Measurements from ENCODE around the gene SLC25A41. TPM values are rescaled to one million over a fixed set of nuclear protein-coding genes. Genes with fewer than 3 reads are reported as not detected.
"Not testable (repeated sequence)": the region's sequence is repeated elsewhere in the genome, so short reads cannot be mapped to it uniquely, and the experiment has no call there.

SLC25A41 gene
- total RNA-seq, 1 donor from 2014 or later = 1.8 TPM

- peaks cover 21% of the 10 kb centered on the region for H3K27me3 Mint-ChIP-seq (ENCODE audit: low read depth)
- no peak overlapping the region for H3K4me3 Mint-ChIP-seq
- no peak for TF ChIP-seq CTCF (IDR thresholded peaks at IDR 0.05; ENCODE audit: unreplicated experiment)
- H3K4me1 Mint-ChIP-seq = no peaks in the 10 kb centered on the region
- peaks cover 3% of the 10 kb centered on the region for H3K36me3 Mint-ChIP-seq
- no peaks in the 10 kb centered on the region for H3K9me3 Mint-ChIP-seq
- no peak for DNase-seq (ENCODE audit: low spot score in 2 of 2, unreplicated experiment in 2 of 2)
- no peak overlapping the region for H3K27ac Mint-ChIP-seq
These were observed 3.9 kb downstream of the SLC25A41 start for GRCh38 chr19:6429419-6430221.

- not testable (repeated sequence) for DNase-seq (ENCODE audit: low spot score in 2 of 2, unreplicated experiment in 2 of 2); H3K27ac Mint-ChIP-seq
These were observed 4.7 kb downstream of the SLC25A41 start for GRCh38 chr19:6428692-6429418.

GRCh38 chr19:6427131-6427530 lies 6.4 kb downstream of the SLC25A41 start:
- Mint-ChIP-seq H3K4me3 (no peak overlapping the region), H3K27ac (no peak overlapping the region), H3K27me3 (ENCODE audit: low read depth) (peaks cover 20% of the 10 kb centered on the region), H3K9me3 (no peaks in the 10 kb centered on the region), H3K36me3 (peaks cover 3% of the 10 kb centered on the region), H3K4me1 (peaks cover 13% of the 10 kb centered on the region)
- no peak for DNase-seq (ENCODE audit: low spot score in 2 of 2, unreplicated experiment in 2 of 2)
- no peak for TF ChIP-seq CTCF (IDR thresholded peaks at IDR 0.05; ENCODE audit: unreplicated experiment)

More at GRCh38 chr19:6428692-6429418, 4.7 kb downstream of the SLC25A41 start:
- H3K4me3 Mint-ChIP-seq, H3K4me1 Mint-ChIP-seq, H3K9me3 Mint-ChIP-seq, H3K36me3 Mint-ChIP-seq: not testable (repeated sequence)
- H3K27me3 Mint-ChIP-seq (ENCODE audit: low read depth) = peaks cover 21% of the 10 kb centered on the region

GRCh38 chr19:6425732-6426620 lies 7.6 kb downstream of the SLC25A41 start:
- H3K4me3 Mint-ChIP-seq = peak overlapping the region; percentile 26
- peaks cover 16% of the 10 kb centered on the region for H3K4me1 Mint-ChIP-seq
- no peak for DNase-seq (ENCODE audit: low spot score in 2 of 2, unreplicated experiment in 2 of 2)
- H3K27me3 Mint-ChIP-seq (ENCODE audit: low read depth) = peaks cover 14% of the 10 kb centered on the region
- peak overlapping the region; percentile 83 for H3K27ac Mint-ChIP-seq
- H3K36me3 Mint-ChIP-seq = peaks cover 3% of the 10 kb centered on the region
- no peak for TF ChIP-seq CTCF (IDR thresholded peaks at IDR 0.05; ENCODE audit: unreplicated experiment)
- H3K9me3 Mint-ChIP-seq = no peaks in the 10 kb centered on the region

- TF ChIP-seq CTCF (IDR thresholded peaks at IDR 0.05; ENCODE audit: unreplicated experiment) = no peak
- Mint-ChIP-seq H3K36me3 (peaks cover 5% of the 10 kb centered on the region), H3K27ac (peak overlapping the region; percentile 83)
These were observed 8.4 kb downstream of the SLC25A41 start for GRCh38 chr19:6424939-6425731.

More at GRCh38 chr19:6424939-6425731, 8.4 kb downstream of the SLC25A41 start:
- Mint-ChIP-seq H3K4me1 (peaks cover 19% of the 10 kb centered on the region), H3K9me3 (no peaks in the 10 kb centered on the region), H3K27me3 (ENCODE audit: low read depth) (peaks cover 8% of the 10 kb centered on the region), H3K4me3 (peak overlapping the region; percentile 71)
- DNase-seq (ENCODE audit: low spot score in 2 of 2, unreplicated experiment in 2 of 2) = peak; percentile 97 to 98
